ENCODE data around the gene MACC1. TPM values are rescaled to one million over a fixed set of nuclear protein-coding genes. Genes with fewer than 3 reads are reported as not detected.

MACC1 gene
- total RNA-seq, 1 experiment from 2014 or later, result not detected

DNA sequence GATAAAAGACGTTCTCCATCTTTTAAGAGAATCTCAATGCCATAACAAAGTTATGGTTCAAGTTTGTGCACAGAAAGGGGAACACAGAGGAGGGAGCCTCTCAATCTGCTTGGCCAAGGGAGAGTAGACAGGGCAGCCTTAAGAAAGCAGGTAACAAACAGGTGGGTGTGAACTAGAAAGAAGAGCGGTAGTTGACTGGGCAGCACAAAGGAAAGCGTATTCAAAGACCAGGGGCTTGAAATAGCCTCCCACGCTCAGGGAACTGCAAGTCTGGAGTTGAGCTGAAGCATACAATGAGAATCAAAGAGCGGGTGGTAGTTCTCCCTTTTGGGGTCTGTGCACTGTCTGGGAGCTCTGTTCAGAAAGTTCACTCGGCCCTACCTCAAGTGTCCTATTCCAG, 18.9 kb upstream of the MACC1 start:
- DNase-seq, result no peak
- Histone ChIP-seq H3K4me3 (no peak overlapping the region), H3K36me3 (no peaks in the 10 kb centered on the region), H3K27me3 (no peaks in the 10 kb centered on the region), H3K9me3 (no peaks in the 10 kb centered on the region)

DNA sequence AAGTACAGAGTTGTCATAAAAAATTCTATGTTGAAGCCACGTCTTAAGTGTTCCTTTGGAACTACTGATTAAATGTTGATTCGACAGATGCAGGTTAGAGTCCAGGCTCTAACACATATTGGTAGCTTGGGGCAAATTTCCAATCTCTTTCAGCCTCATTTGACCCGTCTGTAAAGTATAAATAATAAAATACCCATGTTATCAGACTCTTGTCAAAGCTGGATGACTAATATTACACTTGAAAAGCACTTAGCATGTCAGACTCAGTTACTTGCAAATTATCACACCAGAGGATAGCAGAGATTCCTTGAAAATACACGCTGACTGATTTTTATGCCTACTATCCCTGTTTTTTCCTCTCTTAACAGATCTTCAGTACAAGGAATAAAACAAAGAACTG, 18.1 kb upstream of the MACC1 start:
- H3K9me3 ChIP-seq, result no peaks in the 10 kb centered on the region
- H3K27me3 ChIP-seq, result no peaks in the 10 kb centered on the region
- H3K4me3 ChIP-seq, result no peak overlapping the region
- no peak for DNase-seq
- H3K36me3 ChIP-seq, result no peaks in the 10 kb centered on the region

DNA sequence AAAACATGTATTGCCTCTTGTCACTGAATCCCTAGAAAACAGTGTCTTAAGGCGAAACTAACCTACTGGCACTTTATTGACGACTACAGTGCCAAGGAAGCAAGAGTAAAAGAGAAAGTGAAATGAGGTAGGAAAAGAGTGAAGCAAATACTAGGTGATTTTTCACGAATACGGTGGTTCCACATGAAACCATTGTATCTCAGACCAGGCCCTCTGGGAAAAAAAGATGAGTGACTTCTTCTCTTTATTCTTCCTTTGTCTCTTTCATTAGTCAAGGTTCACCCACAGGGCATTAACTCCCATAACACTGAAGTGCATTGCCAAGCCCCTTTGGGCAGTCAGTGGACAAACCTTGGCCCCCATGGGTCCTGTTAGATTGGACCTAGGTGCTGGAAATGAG, 16.2 kb upstream of the MACC1 start:
- Histone ChIP-seq H3K4me3 (no peak overlapping the region), H3K27me3 (no peaks in the 10 kb centered on the region), H3K36me3 (no peaks in the 10 kb centered on the region), H3K9me3 (no peaks in the 10 kb centered on the region)
- no peak for DNase-seq

DNA sequence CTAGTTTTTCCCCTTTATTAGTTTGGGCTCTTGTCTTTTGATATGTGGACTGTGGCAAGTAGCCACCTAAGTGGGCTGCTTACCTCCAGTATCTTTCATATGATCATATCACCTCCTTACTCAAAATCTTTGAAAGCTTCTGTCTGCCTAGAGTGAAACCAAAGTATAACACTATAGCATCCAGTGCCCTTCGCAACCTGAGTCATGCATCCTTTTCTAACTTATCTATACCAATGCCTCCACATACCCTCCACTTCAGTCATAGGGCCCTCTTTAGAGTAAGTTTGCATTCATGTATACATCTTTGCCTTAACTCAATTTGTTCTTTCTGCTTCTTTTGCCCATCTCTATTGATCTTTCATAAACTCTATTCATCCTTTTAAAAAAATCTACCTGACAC, 15.7 kb upstream of the MACC1 start:
- Histone ChIP-seq H3K36me3 (no peaks in the 10 kb centered on the region), H3K27me3 (no peaks in the 10 kb centered on the region), H3K4me3 (no peak overlapping the region), H3K9me3 (no peaks in the 10 kb centered on the region)
- DNase-seq, result no peak

DNA sequence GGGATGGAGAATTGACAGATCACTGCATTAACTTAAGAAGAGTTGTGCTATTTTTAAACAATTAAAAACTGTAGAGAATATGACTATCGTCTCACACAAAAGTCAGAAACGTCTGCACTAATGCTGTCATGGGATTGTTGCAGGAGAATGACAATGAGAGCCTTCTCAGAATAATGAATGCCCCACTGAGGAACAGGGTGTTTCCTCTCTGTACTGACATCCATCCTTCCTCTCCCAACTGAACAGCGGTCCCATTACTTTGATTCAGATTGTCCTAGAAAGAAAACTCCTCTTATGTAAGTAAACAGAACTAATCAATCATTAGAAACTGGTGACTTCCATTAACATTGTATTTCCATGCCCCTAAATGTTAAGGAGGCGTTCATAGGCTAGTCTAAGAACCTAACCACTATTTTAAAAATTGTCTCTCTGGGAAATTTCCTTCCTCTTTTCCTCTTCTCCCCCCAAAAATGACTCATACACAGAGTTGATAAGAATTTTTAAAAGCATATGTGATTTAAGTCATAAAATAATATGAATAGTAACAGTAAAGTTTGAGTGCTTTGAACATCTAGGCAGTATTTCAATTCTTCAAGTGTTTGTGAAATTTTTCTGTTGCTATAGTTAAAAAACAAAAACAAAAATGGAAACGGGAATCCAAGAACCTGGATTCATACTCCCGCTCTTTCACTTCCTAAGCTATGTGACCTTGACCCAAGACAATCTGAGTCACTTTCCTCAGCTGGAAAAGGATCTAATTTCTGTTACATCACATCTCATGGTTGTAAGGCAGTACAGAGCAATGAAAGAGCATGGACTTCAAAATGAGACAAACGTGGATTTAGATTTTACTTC, 12.7 kb upstream of the MACC1 start:
- DNase-seq, result no peak
- no peaks in the 10 kb centered on the region for H3K27me3 ChIP-seq

DNA sequence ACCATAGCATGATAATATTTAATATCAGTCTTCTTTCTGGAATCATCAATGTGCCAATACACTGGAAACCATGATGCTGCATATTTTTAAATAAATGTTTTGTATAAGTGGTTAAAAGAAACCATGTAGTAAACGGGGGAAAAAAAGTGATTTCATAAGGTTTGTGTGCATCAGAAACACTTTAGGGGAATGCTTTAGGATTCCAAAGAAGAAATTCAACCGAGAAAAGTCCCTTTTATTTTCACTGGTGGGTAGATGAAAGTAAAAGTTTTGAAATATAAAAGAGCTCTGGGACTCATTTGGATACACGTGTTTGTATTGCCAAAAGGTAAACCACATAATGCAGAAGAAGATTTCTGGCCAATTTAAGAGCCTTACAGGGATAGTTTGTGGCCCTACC, 11.9 kb upstream of the MACC1 start:
- Histone ChIP-seq H3K4me3 (no peak overlapping the region), H3K36me3 (no peaks in the 10 kb centered on the region), H3K9me3 (no peaks in the 10 kb centered on the region), H3K27me3 (no peaks in the 10 kb centered on the region)
- DNase-seq, result no peak

More for the DNA sequence above, 12.7 kb upstream of the MACC1 start:
- H3K36me3 ChIP-seq, result no peaks in the 10 kb centered on the region
- H3K4me3 ChIP-seq, result no peak overlapping the region
- H3K9me3 ChIP-seq, result no peaks in the 10 kb centered on the region

DNA sequence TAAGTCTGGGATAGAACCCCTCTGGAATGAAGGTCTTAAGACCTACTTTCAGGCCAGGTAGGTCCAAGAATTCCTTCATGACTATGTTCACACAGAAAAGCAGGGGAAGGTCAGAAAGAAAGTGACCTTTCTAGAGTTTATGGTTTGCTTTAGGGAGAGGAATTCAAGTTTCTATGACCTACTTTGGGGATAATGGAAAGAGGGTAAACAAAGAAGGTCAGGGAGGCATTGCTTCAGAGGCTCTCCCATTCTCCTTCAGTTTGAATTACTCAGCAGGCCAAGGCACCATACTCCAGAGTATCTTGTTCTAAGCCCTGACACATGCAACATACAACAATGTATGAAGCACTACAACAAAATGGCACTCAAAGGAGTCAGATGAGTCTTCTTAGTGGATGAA, 11.5 kb upstream of the MACC1 start:
- no peaks in the 10 kb centered on the region for H3K27me3 ChIP-seq
- H3K36me3 ChIP-seq, result no peaks in the 10 kb centered on the region
- no peaks in the 10 kb centered on the region for H3K9me3 ChIP-seq
- no peak for DNase-seq
- no peak overlapping the region for H3K4me3 ChIP-seq

DNA sequence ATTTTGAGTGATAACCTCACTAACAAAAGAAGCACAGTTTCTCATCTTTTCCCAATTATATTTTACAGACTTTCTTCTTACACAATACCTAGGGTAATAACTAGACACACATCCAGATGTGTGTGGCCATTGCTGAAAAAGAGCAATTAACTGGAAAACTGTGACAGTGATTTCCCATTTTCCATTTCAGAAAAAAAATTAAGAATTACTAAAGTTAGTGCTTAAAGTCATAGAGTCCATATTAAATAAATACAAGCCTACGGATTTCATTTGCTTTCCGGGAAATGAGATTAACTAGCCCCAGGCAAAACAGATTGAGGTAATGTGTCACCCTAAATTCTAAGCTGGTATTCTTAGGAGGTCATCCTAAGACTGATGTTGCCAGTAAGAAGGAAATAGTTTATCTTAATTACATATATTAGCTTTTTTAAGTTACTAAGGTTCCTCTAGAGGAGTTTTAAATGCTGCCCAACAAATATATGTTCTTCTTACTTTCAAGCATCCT, 10.2 kb upstream of the MACC1 start:
- Histone ChIP-seq H3K36me3 (no peaks in the 10 kb centered on the region), H3K4me3 (no peak overlapping the region), H3K27me3 (no peaks in the 10 kb centered on the region), H3K9me3 (no peaks in the 10 kb centered on the region)
- DNase-seq, result no peak

DNA sequence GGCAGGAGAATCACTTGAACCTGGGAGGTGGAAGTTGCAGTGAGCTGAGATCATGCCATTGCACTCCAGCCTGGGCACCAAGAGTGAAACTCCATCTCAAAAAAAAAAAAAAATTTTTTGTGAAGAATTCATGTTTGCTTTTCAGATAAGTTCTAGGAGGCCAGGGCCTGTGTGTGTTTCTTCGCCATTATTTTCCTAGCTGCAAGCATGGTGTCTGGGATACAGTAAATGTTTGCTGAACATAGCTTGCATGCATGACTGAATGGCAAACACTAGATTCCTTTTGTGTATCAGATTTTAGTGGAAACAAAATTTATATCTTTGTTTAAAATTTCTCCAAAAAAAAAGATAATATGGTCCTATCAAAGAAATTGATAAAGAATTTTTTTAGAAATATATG, 9.7 kb upstream of the MACC1 start:
- no peak overlapping the region for H3K4me3 ChIP-seq
- H3K27me3 ChIP-seq, result no peaks in the 10 kb centered on the region
- no peaks in the 10 kb centered on the region for H3K36me3 ChIP-seq
- no peak for DNase-seq
- H3K9me3 ChIP-seq, result no peaks in the 10 kb centered on the region

DNA sequence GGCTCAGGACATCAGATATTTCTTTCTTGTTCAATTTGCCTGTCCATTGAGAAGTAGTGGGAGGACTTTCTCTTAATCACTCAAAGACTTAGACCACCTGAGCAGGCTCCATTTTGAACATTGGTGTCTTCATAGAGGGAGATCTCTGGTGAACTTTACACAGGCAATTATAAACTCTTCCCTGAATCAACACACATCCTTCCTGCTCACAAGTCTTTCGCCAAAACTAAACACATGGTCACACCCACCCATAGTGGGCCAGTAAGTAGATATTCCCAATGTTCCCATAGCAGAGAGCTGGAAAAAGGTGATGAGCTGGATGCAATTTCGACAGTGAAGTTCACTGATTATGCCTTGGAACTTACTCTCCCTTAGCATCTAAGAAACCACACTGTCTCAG, 8.2 kb upstream of the MACC1 start:
- Histone ChIP-seq H3K4me3 (no peak overlapping the region), H3K9me3 (no peaks in the 10 kb centered on the region)
- no peak for DNase-seq

DNA sequence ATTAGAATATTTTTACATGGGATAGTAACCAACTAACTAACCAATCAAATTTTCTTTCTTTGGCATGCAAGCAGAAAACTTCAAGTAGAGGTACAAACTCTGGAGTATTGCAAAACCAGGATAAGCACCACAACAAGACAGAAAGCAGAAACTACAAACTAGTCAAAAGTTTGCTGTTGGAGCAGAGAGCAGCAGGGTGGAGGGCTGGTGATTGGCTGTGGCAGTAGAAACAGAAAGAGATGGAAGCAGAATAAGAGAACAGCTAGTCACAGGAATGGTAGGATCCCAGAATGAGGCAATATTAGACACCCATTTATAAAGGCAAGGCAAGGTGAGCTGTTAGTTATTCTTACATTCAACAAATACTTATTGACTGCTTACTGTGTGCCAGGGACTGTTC, 6.8 kb upstream of the MACC1 start:
- no peaks in the 10 kb centered on the region for H3K27me3 ChIP-seq
- H3K9me3 ChIP-seq, result no peaks in the 10 kb centered on the region
- H3K4me3 ChIP-seq, result no peak overlapping the region
- no peak for DNase-seq
- no peaks in the 10 kb centered on the region for H3K36me3 ChIP-seq

More for the DNA sequence above, 8.2 kb upstream of the MACC1 start:
- Histone ChIP-seq H3K27me3 (no peaks in the 10 kb centered on the region), H3K36me3 (no peaks in the 10 kb centered on the region)

DNA sequence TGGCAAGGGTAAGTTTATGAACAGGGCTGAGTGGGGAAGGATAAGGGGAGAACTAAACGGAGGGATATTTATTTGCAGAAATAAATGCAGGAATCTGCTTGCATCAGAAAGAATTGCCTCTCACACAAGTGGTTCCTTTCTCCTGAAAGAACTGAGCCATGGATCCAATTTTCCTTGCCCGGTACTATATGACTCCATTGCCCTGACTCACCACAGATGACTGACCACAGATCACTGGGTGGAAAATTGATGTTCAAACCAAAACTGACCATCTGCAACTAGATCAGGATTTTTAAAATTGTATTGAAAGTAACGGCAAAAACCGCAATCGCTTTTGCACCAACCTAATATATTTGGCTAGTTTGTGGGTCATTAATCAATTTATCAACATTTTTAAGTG, 6.2 kb upstream of the MACC1 start:
- Histone ChIP-seq H3K27me3 (no peaks in the 10 kb centered on the region), H3K4me3 (no peak overlapping the region), H3K9me3 (no peaks in the 10 kb centered on the region), H3K36me3 (no peaks in the 10 kb centered on the region)
- no peak for DNase-seq

DNA sequence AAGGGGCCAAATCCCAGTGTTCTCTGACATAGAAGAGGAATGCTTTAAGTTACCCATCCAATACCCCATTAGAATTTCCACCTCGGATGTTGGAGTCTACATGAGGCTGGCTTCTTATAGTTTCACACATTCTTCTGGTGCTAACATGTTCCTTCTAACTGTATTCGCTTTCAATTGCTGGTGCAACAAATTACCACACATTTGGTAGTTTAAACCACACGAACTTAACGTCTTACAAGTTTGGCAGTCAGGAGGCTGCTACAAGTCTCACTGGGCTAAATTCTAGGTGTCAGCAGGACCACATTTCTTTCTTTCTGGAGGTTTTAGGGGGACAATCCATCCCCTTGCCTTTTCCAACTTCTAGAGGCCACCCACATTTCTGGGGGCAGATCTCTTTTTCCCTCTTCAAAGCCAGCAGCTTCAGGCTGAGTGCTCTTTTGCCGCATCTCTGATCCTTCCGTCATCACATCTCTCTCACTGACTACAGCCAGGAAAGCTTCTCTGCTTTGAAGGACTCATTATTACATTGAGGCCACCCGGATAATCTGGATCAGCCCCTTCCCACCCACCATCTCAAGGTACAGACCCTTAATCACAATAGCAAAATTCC, 5.1 kb upstream of the MACC1 start:
- no peaks in the 10 kb centered on the region for H3K36me3 ChIP-seq
- no peaks in the 10 kb centered on the region for H3K27me3 ChIP-seq
- H3K4me3 ChIP-seq, result no peak overlapping the region
- no peaks in the 10 kb centered on the region for H3K9me3 ChIP-seq
- DNase-seq, result no peak

DNA sequence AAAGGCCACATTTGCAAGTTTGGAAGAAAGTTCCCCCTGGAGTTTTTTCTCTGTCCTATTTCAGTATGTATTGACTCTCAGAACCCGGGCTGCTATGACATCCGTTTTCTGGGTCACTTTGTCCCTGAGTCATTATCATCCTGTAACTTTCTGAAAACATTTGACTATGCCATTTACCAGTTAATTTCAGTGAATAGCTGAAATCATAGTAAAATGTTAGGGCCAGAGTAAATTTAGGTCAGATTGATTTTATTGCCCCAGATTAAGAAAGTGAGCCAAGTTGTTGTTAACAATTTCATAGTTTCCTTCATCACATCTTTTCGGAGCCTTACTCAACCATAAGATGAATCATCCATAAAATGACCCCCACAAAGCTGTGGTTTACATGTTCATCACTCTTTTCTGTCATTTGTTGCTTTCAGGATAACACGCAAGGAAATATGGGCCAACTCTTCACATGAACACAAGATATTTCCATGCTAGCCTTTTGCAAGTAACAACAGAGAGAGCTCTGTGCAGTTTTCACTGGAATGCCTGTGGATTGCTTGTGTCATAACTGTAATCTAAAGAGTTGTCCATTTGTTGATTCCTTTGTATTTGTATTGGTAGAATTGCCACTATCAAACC, 3.9 kb upstream of the MACC1 start:
- no peak for DNase-seq
- Histone ChIP-seq H3K36me3 (no peaks in the 10 kb centered on the region), H3K4me3 (no peak overlapping the region), H3K27me3 (no peaks in the 10 kb centered on the region), H3K9me3 (no peaks in the 10 kb centered on the region)

DNA sequence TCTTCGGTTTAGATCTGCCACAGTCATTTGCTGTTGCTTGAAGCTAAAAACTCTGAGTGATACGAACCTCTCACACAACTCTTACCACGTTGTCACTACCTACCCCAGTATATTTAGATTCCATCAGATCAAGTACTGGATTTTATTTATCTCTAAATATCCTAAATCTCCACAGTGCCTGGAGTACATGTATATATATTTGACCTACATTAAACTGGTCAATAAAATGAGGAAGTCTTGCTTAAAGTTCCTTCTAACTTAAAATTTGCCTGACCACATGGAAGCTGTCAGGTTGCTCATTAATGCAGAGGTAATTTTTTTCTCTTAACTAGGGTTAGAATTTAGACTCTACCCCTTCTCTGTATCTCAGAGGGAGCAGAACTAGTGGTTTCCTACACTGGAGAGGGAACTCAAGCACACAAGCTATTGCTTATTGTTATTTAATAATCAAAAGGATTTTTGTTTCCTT, 3.1 kb upstream of the MACC1 start:
- DNase-seq, result no peak
- H3K9me3 ChIP-seq, result no peaks in the 10 kb centered on the region
- H3K36me3 ChIP-seq, result no peaks in the 10 kb centered on the region
- no peak overlapping the region for H3K4me3 ChIP-seq
- H3K27me3 ChIP-seq, result no peaks in the 10 kb centered on the region

DNA sequence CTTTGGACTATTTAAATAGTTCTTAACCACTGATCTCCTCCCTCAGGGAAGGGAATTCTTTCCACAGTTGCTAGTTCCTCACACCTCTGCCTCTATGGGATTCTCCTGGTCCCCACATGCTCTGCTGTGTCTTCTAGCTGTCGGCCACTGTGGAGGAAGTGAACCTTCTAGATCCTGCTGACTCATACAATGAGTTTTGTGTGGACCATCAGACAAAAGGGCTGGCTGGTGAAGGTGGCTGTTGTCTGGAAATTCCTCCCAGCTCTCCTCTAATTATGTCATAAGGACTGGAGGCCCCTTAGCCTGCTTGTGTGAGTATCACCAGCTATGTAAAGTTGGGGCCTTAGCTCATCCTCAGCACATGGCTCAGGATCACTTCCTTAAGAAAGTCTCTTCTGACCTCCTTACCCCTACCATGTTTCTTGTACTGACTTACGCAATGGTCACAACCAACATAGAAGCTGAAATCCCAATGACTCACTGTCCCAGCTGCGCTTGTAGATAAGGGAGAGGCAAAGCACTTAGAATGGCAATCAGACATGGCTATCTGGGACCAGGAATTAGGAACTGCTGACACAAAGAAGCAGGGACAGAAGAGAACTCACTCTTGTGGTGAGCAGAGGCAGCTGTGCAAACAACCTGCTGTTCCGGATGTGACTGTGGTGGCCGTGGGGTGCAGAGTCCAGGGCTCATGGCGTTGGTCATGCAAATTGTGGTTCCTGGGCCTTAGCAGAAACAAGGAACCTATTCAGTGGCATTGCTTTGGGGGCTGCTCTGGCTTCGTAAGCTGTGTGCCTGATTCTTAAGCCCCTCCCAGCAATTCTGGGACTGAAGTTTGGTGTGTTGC, 2.5 kb upstream of the MACC1 start:
- no peaks in the 10 kb centered on the region for H3K27me3 ChIP-seq
- H3K9me3 ChIP-seq, result no peaks in the 10 kb centered on the region
- no peak overlapping the region for H3K4me3 ChIP-seq
- no peak for DNase-seq
- H3K36me3 ChIP-seq, result no peaks in the 10 kb centered on the region

DNA sequence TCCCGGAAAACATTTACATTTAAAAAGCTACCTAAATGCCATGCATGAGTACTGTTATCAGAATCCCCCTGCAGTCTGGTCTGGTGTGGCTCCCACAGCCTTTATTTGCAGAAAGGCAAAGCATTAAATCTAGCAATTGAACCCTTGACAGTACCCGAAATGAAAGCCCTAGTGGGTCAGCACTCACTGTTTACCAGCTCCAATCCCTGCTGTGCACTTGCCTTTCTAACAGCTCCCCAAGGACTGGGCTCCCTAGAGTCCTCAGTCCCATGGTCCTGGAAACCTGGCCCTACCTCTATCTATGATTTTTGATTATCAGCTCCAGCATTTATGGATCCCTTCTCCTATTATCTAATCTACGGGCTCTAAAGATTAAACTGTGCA, 1.9 kb upstream of the MACC1 start:
- H3K36me3 ChIP-seq, result no peaks in the 10 kb centered on the region
- DNase-seq, result no peak
- no peaks in the 10 kb centered on the region for H3K27me3 ChIP-seq
- no peak overlapping the region for H3K4me3 ChIP-seq
- no peaks in the 10 kb centered on the region for H3K9me3 ChIP-seq

Measured in MG63 (cell line).